Stimulated activated CD8-positive, alpha-beta memory T cell treated with anti-CD3 and anti-CD28 coated beads, Interleukin-15, amount 100 ng/mL, for 1 hour (primary cell): ENCODE data around the gene EML6.

Experiments
- DNase-seq: peaks from one replicate; pipeline ENCODE4 v3.0.0-alpha.2; 2020; ENCODE audit warnings: low read depth

EML6 gene

GRCh38 chr2:54914637-54915036 is 191.2 kb downstream of the EML6 start:
- no peak for DNase-seq

- DNase-seq = no peak
These were observed 191.6 kb downstream of the EML6 start for GRCh38 chr2:54915101-54915500.

DNA sequence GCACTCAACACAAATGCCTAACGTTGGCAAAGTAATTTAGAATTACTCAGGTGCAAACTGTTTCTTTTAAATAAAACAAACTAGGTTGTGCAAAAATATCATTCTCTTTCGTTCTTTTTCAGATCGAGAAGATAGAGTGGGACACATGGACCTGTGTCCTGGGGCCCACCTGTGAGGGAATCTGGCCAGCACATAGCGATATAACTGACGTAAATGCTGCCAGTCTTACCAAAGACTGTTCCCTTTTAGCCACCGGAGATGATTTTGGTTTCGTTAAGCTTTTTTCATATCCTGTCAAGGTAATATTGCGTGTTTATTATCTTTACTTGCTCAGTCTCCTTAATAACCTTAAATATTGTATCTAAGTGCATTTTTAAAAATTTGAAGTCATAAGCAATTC is 193.2 kb downstream of the EML6 start:
- DNase-seq = no peak

GRCh38 chr2:54918647-54919280 is 195.3 kb downstream of the EML6 start:
- no peak for DNase-seq

GRCh38 chr2:54920660-54921059 is 197.2 kb downstream of the EML6 start:
- no peak for DNase-seq

DNA sequence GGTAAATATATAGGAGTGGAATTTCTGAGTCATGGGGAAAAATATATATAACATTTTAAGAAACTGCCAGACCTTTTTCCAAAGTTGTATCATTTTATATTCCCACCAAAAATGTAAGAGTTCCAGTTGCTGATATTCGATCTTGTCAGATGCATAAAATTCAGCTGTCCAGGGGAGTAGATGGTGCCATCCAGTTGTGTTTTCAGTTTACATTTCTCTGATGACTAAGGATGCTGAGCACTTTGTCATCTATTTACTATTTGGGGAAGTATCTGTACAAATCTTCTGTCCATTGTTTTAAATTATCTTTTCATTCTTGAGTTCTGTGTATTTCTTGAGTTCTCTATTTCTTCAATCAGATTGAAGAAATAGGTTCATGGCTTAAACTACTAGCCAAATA is 200.7 kb downstream of the EML6 start:
- no peak for DNase-seq

GRCh38 chr2:54925022-54925421 is 201.6 kb downstream of the EML6 start:
- DNase-seq = no peak

DNA sequence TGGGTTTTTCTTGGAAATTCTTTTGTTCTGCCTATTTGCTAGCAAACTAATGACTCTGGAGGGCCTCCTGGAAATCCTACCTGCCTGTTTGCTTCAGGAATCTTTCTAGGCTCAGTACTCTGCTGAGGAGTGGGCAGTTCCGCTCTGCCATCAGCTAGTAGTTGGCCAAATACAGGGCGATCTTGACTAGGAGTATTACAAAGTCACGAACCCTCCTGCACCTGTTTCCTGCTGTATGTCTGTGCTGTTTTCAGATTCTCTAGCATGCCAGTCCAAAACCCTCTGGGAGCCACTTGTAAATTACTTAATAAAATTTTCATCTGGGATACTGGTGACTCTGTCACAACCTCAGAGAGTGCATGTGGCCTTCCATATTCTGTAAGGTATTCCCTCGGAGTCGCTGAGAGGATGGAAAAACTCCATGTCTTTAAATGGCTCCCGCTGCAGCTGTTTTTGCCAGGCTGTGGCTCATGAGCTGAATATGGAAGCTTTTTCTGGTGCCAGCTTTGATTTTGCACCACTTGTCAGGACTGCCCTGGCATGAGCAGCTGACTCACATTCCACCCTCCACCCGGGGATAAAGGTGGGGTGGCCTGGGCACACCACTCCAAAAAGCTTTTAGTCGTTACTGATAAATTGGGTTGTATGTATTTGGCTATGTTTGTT is 203.8 kb downstream of the EML6 start:
- no peak for DNase-seq

DNA sequence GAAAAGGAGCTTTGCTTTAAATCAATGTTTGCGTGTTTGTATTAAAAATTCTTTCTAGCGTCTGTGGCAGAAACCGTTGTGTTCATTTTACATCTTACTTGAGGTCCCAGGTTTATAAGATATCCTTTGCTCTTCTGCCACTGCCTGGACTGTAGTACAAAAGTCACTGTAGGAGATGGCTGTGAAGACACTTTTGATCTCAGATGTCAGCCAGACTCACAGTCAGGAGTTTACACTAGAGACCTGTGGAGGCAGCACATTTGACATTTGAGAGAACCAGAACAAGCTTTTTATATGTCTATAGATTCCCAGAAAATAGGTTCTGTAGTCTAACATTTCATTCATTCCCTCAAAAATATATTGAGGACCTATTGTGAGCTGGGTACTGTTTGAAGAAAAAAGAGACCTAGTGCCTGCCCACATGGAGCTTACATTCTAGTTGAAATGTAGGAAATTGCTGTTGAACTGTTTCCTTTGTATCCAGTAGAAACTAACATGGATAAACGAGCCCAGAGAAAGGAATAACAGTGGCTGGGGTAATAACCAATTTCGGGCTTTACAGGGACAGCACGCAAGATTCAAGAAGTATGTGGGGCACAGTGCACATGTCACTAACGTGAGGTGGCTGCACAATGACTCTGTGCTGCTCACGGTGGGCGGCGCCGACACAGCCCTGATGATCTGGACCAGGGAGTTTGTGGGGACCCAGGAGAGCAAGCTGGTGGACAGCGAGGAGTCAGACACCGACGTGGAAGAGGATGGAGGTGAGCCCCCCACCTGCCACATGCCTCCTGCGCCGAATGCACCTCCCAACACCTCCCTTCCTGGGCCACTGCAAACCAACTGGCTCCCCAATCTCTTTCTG is 204.5 kb downstream of the EML6 start:
- DNase-seq = no peak

DNA sequence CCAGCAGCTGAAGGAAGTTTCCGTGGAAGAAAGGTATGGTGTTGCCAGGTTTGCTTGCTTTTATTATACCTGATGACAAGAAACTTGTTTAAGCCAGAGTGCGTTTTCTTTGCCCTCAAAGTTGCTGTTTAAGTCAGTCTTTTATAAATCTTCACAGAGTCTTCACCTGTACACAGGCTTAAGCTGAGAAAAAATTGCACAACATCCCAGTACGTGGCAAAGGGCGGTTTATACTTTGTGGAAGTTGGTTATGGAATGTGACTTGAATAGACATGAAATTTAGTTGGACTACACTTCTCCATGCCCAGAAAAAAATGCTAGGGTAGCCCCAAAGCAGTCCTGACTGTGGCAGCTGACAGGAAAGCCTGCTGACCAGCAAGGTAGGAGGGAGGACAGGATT is 205.3 kb downstream of the EML6 start:
- no peak for DNase-seq

DNA sequence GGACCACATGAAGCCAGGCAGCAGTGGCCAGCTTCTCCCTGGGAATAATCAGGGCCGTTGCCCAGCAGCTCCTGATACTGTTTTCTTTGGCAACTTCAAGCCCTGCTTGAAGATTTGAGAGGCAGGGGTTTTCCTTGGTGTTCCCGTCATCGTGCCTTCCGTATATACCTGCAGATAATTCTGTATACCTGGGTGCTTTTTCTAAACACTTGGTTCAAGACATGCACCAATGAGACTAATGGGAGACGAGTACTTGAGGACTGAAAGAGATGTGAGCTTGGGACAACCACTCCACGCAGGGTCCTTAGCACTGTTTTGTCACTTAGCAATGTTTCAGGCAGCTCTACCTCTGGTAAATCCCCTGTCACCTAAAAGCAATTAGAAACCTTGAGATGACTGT is 208.0 kb downstream of the EML6 start:
- DNase-seq = no peak

GRCh38 chr2:54935389-54935788 is 211.9 kb downstream of the EML6 start:
- no peak for DNase-seq

GRCh38 chr2:54936766-54937165 is 213.3 kb downstream of the EML6 start:
- no peak for DNase-seq

DNA sequence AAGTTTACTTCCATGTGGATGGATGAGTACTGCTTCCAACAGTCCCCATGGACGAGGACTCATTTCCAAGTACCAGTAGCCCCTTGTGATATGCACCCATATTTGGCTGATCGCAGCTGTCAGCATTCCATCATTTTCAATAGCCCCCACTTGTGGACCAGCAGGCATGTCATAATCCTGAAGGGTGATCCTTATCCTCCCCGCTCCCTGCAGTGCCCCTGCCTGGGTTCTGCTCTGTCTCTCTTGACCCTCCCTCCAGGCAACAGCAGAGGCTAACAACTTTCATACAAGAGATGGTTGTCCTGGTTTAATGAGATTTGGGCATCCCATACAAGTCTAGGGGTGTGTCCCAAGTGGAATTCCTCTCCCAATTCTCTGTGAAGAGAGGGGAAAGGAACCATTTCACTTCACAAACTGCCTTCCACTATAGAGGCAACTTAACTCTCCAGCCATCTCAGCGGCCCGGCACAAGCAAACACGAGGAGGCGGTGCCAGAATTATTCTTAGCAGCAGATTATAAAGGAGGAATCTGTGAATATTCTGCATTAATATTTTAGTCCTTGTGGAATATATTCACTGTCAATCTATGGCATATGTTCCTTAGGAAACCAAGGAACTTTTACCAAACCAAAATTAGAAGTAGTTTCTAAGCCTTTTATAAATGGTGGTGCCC is 216.1 kb downstream of the EML6 start:
- DNase-seq = no peak

- no peak for DNase-seq
These were observed 217.3 kb downstream of the EML6 start for GRCh38 chr2:54940723-54941122.

DNA sequence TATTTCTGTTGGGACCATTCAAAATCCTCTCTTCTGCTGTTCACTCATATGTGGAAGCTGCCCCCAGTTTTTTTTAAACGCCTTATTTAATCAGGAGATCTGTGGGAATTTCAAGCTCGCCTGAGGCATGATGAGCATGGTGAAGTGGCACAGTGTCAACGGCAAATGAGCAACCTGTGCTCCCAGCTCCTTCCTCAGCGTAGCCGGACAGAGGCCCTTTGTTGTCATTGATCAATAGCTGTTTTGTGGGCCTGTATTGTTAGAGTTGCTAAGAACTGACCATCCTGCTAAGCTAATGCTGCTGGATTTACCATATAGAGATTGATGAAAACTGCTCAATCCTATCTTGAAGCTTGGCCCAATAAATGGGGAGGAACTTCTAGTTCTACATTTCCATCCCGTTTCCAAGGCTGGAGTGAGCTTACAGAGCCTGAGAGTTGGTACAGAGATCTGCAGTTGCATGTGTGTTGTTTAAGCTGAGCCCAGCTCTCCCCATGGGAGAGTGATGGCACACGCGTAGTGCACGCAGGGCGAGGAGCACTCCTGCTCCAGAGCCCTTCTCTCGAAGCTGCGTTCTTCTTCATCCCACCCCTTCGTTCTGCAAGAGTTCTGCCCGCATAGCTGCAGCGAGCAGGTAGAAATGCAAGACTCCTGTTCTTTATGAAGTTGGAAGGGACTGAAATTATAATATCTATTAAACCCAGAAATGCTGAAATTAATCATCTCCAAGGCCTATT is 218.0 kb downstream of the EML6 start:
- DNase-seq = no peak

DNA sequence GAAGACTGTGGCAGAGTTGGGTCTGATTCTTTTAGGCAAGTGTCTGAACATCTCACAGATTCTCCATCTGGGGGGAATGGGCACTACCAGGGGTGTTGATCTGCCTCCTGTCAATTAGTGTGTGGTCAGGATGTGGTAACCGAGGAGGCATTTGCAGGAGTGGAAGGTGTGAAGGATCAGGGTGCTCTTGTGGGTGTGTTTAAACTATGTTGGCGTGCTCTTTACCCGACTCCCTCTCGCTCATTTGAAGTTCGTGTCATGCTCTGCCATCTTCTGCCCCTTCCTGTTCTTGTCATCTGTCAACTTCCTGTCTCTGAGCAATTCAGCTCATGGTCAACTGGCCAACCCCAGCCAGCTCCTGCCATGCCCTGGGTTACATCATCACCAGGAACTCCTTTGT is 218.9 kb downstream of the EML6 start:
- DNase-seq = no peak

- no peak for DNase-seq
These were observed 221.4 kb downstream of the EML6 start for GRCh38 chr2:54944724-54945326.

DNA sequence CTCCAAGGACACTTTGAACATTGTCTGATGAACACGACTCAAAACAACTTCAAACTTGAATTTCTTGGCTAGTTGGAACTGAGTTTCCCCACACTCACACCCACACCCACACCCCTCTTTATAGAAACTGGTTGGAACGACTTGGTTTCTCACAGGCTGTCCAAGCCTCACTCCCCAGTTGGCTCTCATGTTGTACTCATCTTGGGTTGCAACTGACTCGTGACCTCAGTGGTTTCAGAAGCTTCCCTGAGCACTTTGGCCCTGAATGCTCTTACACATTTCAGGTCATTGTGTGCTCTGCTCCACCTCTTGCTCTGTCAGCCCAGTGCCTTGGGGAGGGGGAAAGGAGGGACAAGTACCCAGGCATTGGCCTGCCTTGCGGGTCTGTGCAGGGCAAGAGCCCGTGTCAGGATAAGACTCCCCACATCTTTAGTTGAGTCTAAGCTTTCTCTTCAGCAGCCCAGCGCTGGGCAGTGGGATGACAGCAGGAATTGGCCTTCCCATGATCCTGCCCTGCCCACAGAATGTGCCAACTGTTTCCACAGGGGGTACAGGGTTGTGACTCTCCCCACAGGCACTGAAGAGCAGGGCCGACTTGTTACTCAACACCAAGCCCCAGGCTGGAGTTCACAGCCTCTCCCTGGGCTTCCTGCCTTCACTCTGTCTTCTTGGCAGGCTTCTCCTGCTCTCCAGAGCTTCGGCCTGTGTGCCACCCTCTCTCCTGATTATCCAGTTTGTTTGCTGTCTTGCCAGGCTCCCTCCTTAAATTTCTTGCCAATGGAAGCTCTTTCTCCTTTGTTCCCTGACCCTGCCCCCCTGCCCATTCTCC is 222.1 kb downstream of the EML6 start:
- DNase-seq = no peak

- no peak for DNase-seq
These were observed 222.9 kb downstream of the EML6 start for GRCh38 chr2:54946220-54946805.
